ENCODE measurements around the gene TAGLN3. TPM values are rescaled to one million over a fixed set of nuclear protein-coding genes. Genes with fewer than 3 reads are reported as not detected.
A peak's percentile ranks its signal among the peaks of the same experiment; 100 is the strongest.

Gene TAGLN3
- total RNA-seq, 1 experiment from 2014 or later, result not detected

DNA sequence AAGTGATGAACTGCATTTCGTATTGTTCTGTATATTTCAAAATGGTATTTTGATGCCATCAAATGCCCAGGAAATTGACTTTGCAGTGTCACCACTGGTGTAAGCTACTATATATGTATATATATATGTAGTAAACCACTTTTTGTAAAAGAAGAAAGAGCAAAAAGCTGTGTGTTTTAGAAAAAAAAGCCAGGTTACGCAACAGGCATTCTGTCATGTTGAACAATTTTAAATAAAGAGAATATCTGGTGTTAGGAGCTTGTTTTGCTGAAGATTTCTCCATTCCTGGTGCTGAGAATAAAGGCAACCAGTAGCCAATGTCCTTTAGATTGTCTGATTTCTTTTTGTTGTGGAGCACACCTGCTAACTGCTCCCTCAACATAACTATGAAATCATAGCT lies 23.6 kb upstream of the TAGLN3 start:
- H3K27me3 ChIP-seq (ENCODE audit: insufficient read depth, low read depth), result no peaks in the 10 kb centered on the region
- H3K4me2 ChIP-seq, result no peak overlapping the region
- peaks cover 13% of the 10 kb centered on the region for H3K79me2 ChIP-seq (ENCODE audit: low read depth)
- no peak overlapping the region for H3K27ac ChIP-seq
- BruUV-seq (replicated peaks), result no TSS peak
- TF ChIP-seq CTCF (conservative IDR thresholded peaks at IDR 0.05) (no peak), EZH2 (IDR thresholded peaks at IDR 0.05; ENCODE audit: low read depth) (no peak)
- H4K20me1 ChIP-seq (ENCODE audit: insufficient read depth), result no peaks in the 10 kb centered on the region
- H3F3A ChIP-seq (ENCODE audit: insufficient read depth, low read depth), result peaks cover 61% of the 10 kb centered on the region
- ChIA-PET POLR2A (ENCODE audit: unreplicated experiment) (no interaction called here), CTCF (interaction anchor here (0.6 kb wide), 1 partner anchor 259 kb away, joined by 3 read pairs; no protein-coding TSS in a partner anchor)
- no peaks in the 10 kb centered on the region for H3K9me3 ChIP-seq (ENCODE audit: insufficient read depth, low read depth)
- no peak overlapping the region for H2AFZ ChIP-seq
- no peaks in the 10 kb centered on the region for H3K9me2 ChIP-seq (ENCODE audit: insufficient read depth)
- H3K36me3 ChIP-seq (ENCODE audit: low read depth), result peaks cover 40% of the 10 kb centered on the region
- peaks cover 16% of the 10 kb centered on the region for H3K4me1 ChIP-seq (replicated peaks; ENCODE audit: insufficient read depth)
- H3K4me3 ChIP-seq, result no peak overlapping the region
- DNase-seq, result no peak
- intact Hi-C loops (cut with micrococcal nuclease; ENCODE audit: unreplicated experiment), result no loop called here

DNA sequence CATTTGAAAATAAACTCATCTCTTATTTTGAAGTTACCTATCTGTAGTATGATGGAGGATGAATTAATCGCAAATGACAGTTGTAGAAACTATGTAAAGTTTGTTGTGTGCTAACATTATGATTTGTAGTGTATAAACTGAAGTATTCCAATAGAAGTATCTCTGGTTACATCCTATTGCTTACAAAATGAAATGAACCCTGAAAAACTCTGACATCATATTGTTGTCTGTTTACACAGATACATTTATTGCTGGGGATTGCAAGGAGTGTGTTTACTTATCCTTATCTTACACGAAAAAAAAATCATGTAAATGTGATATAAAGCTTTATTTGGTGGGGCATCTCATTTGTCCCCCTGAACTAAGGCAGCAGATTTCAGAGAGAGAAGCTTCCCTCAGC lies 22.5 kb upstream of the TAGLN3 start:
- no peaks in the 10 kb centered on the region for H4K20me1 ChIP-seq (ENCODE audit: insufficient read depth)
- peaks cover 56% of the 10 kb centered on the region for H3F3A ChIP-seq (ENCODE audit: insufficient read depth, low read depth)
- no peaks in the 10 kb centered on the region for H3K9me3 ChIP-seq (ENCODE audit: insufficient read depth, low read depth)
- no peaks in the 10 kb centered on the region for H3K9me2 ChIP-seq (ENCODE audit: insufficient read depth)
- H3K27ac ChIP-seq, result 0 out of 2 replicates have a peak overlapping the region, but pooled peaks have one; percentile 2
- peaks cover 24% of the 10 kb centered on the region for H3K79me2 ChIP-seq (ENCODE audit: low read depth)
- no peaks in the 10 kb centered on the region for H3K27me3 ChIP-seq (ENCODE audit: insufficient read depth, low read depth)
- TF ChIP-seq EZH2 (IDR thresholded peaks at IDR 0.05; ENCODE audit: low read depth) (no peak), CTCF (conservative IDR thresholded peaks at IDR 0.05) (no peak)
- ChIA-PET POLR2A (ENCODE audit: unreplicated experiment) (no interaction called here), CTCF (interaction anchor here (0.5 kb wide), 1 partner anchor 167 kb away, joined by 4 read pairs; no protein-coding TSS in a partner anchor)
- peaks cover 24% of the 10 kb centered on the region for H3K4me1 ChIP-seq (replicated peaks; ENCODE audit: insufficient read depth)
- intact Hi-C loops (cut with micrococcal nuclease; ENCODE audit: unreplicated experiment), result no loop called here
- H3K4me2 ChIP-seq, result no peak overlapping the region
- H3K36me3 ChIP-seq (ENCODE audit: low read depth), result peaks cover 31% of the 10 kb centered on the region
- no peak for DNase-seq
- no TSS peak for BruUV-seq (replicated peaks)
- no peak overlapping the region for H2AFZ ChIP-seq
- no peak overlapping the region for H3K4me3 ChIP-seq

DNA sequence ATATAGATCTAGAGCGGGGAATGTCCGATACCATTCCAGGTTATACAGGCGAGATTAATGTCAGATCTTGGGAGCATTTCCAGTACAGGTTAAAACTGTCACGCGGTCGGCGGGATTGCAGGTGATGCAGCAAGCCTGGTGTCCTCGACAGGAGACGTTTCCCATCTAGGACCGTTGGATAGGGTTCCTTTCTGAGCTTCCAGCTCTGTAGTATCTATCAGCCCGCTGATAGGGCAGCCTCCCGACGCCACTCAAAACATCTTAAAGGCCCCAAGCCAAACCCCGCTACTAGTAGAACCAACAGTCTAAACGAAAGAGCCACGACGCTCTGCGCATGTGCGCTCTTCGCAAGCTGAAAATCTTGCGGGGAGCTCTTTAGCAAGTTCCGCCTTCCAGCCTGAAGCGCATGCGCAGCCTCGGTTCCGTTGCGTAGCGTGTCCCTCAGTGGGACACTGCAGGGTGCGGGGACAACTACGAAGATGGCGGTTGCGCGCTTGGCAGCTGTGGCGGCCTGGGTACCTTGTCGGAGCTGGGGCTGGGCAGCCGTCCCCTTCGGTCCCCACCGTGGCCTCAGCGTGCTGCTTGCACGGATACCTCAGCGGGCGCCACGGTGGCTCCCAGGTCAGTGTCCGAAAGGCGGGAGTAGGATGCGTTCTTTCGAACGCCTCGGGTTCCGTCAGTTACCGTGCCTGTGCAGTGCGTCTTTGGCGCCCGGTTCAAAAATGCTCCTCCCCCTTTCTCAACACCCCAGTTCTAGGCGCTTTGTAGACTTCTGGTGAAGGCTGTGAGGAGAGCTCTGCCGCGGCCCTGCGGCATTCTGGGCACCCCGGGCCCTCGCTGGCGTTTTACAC lies 19.9 kb upstream of the TAGLN3 start, which contains the start of gene ABHD10:
Gene ABHD10 (plus strand): TSS at position 444 of the 851 bp plus-strand sequence. CDS start 36 bp downstream, at position 480.
- no peaks in the 10 kb centered on the region for H3K27me3 ChIP-seq (ENCODE audit: insufficient read depth, low read depth)
- peak within 1 kb of the TSS; percentile 80 for H3K4me3 ChIP-seq
- BruUV-seq (replicated peaks), result TSS peak; percentile 78
- H3K9me3 ChIP-seq (ENCODE audit: insufficient read depth, low read depth), result no peaks in the 10 kb centered on the region
- ChIA-PET CTCF (interaction anchor here (0.5 to 1.7 kb wide), 11 partner anchors 9 to 310 kb away, joined by 3 to 9 read pairs (median 5); no protein-coding TSS in a partner anchor), POLR2A (ENCODE audit: unreplicated experiment) (interaction anchor here (0.5 to 1.9 kb wide), 21 partner anchors 8 to 993 kb away, joined by 3 to 22 read pairs (median 5); partner anchors contain the start of genes PHLDB2 and ZBED2)
- peak within 1 kb of the TSS; percentile 62 for H3K27ac ChIP-seq
- H3K36me3 ChIP-seq (ENCODE audit: low read depth), result peaks cover 35% of the 10 kb centered on the region
- no peaks in the 10 kb centered on the region for H4K20me1 ChIP-seq (ENCODE audit: insufficient read depth)
- no peaks in the 10 kb centered on the region for H3K9me2 ChIP-seq (ENCODE audit: insufficient read depth)
- TF ChIP-seq EZH2 (IDR thresholded peaks at IDR 0.05; ENCODE audit: low read depth) (no peak), CTCF (conservative IDR thresholded peaks at IDR 0.05) (no peak)
- peak within 1 kb of the TSS; percentile 94 for H2AFZ ChIP-seq
- peak; percentile 95 to 96 for DNase-seq
- H3K79me2 ChIP-seq (ENCODE audit: low read depth), result peaks cover 38% of the 10 kb centered on the region
- peaks cover 36% of the 10 kb centered on the region for H3F3A ChIP-seq (ENCODE audit: insufficient read depth, low read depth)
- H3K4me1 ChIP-seq (replicated peaks; ENCODE audit: insufficient read depth), result peaks cover 30% of the 10 kb centered on the region
- intact Hi-C loops (cut with micrococcal nuclease; ENCODE audit: unreplicated experiment), result no loop called here
- peak within 1 kb of the TSS; percentile 83 for H3K4me2 ChIP-seq

Data from PC-9 (cell line).